Stimulated activated CD4-positive, alpha-beta T cell treated with anti-CD3 and anti-CD28 coated beads, Interleukin-4, amount 100 ng/mL, for 48 hours (primary cell): ENCODE data around the gene PALLD.
A peak's percentile ranks its signal among the peaks of the same experiment; 100 is the strongest.

Source experiments
- DNase-seq, 2 donors: peaks; one replicate each; pipeline ENCODE4 v3.0.0-alpha.2; 2020; ENCODE audit warnings: low read depth in 2 of 2

PALLD gene

GRCh38 chr4:168558599-168558998 is 61.7 kb downstream of the PALLD start:
- DNase-seq, result no peak

GRCh38 chr4:168560184-168561180 is 63.6 kb downstream of the PALLD start:
- DNase-seq, result no peak

DNA sequence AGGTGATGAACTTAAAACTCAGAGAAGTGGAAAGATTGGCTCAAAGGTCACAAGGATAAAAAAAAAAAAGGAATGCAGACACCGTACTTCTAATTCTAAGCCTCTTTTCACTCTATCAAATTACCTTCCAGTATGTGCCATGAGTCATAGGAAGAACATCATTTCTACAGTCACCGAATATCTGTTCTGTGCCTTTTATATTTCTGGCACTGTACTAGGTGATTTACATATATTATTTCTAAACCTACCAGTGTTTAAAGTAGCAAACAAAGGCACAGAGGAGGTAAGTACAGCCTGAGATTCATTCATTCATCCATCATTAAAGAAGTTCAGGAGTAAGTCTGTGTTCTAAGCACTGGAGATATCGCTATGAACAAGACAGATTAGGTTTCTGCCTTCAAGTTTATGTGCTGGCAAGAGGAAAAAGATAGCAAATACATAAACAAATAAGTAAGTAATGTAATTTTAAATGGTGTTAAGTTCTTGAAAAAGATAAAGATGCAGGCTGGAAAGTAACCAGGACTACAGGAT is 65.3 kb downstream of the PALLD start:
- no peak for DNase-seq

GRCh38 chr4:168564023-168564422 is 67.2 kb downstream of the PALLD start:
- no peak for DNase-seq

- no peak for DNase-seq
These were observed 68.3 kb downstream of the PALLD start for GRCh38 chr4:168565130-168565529.

DNA sequence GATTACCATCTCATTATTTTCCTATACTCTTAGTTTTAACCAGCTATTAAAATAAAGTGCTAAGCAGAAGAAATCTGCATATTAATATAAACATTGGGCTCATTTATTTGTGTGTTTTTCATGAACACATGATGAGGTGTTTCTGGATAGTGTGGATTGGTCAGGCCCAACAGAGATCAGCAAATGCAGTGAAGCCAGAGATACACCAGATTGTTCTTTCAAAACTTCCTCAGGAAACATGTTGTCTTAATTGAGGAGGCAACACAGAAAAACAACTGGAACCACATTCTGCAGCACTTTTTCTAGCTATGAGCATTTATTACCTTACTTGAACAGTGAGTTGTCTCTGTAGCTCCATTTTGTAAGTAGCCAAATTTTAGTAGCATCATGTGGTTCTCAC is 69.9 kb downstream of the PALLD start:
- no peak for DNase-seq

DNA sequence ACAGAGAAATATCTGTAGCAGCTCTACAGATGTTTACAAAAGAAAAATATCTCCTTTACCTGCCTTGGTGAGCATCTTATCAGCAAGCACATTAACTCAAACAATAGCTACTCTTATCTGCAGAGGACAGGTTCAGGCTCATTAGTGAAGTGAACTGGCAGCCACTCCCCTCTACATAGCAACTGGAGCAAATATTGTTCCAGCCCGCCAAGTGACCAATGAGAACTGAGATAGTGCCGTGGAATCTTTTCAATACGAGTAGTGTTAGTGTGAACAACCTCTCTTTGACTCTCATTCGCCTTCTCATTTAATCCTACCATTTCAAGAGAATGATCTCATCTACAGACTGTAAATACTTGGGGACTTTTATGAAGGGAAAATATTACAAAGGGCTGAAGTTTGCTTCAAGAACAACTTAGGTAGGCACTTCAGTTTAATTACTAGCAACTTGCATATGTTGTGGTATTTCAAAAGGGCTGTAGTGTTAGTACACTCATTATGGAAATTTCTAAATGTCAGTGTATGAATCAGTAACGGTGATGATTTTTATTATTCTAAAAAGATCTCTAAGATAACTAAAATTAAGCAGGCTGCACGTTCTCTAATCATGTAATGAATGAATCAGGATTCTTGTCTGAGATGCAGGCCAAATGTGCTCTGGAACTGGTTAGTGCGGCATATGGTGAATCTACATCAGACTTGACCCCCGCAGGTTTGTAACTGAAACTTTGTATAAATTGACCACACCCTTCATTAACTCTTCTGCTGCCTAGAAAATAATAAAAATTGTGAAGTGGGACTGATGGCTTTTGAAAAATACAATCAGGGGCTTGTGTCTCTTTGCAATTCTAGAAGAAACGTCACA is 72.4 kb downstream of the PALLD start:
- DNase-seq, result no peak

DNA sequence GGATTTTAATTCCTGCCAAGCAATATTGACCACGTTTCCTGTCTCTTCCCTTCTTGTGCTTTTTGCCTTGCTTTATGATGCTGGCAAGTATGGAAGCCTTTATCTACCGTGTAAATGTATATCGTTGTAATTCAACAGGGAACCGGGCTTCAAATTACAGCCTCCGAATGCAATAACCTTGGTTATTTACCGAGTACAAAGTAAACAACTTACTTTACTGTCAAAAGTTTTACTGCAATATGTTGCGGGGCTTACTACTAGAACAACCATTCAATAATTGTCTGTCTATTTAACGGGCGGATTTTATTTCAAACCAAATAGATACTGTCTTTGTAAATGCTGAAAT is 73.1 kb downstream of the PALLD start:
- no peak for DNase-seq

- no peak for DNase-seq
These were observed 73.6 kb downstream of the PALLD start for GRCh38 chr4:168570466-168570865.

- no peak for DNase-seq
These were observed 75.2 kb downstream of the PALLD start for GRCh38 chr4:168572002-168572401.

GRCh38 chr4:168573870-168574269 is 77.0 kb downstream of the PALLD start:
- no peak for DNase-seq

DNA sequence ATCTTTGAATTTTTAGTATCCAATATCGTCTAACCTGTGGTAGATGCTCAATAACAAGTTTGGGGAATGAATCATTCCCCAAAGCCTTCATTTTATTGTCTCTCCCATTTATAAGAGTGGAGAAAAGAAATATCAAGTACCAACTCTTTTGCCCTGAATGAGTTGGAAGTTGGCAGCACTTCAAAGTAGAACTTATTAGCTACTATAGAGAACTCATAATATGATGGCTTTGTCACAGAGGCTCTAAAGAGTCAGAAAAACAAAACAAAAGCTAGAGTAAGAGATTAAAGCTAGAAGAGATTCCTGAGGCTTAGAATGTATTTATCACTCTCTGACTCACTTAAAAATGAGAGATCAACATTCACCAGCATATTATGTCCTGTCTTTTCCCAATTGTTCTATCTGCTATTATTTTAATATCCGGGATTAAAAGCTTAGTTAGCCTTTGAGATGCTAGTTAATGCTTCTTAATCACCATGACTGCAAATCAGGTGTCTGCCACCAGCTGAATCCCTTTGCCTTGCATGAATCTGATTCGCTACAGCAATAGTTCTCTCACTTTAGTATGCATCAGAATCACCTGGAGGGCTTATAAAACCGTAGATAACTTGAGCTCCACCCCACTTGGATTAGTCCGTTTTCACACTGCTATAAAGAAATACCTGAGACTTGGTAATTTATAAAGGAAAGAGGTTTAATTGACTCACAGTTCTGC is 77.9 kb downstream of the PALLD start:
- no peak for DNase-seq

DNA sequence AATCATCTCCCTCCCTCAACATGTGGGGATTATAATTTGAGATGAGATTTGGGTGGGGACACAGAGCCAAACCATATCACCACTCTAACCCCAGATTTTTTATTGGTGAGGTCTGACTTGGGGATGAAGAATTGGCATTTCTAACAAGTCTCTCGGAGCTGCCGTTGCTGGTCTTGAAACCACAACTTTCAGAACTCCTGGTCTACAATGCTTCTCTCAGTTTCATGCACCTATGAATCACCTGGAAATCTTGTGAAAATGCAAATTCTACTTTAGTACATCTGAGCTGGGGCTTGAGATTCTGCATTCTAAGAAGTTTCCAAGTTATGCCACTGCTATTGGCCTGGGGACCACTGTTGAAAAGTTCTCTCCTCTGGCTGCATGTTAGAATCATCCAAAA is 78.6 kb downstream of the PALLD start:
- DNase-seq, result no peak

GRCh38 chr4:168577624-168578023 is 80.8 kb downstream of the PALLD start:
- DNase-seq, result no peak

DNA sequence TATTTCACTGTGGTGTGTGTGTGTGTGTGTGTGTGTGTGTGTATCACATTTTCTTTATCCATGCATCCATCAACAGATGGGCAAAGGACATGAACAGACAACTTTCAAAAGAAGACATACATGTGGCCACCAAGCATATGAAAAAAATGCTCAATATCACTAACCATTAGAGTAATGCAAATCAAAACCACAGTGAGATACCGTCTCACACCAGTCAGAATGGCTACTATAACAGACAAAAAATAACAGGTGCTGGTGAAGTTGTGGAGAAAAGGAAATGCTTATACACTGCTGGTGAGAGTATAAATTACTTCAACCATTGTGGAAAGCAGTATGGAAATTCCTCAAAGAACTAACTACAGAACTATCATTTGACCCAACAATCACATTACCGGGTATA is 83.4 kb downstream of the PALLD start:
- DNase-seq, result no peak

- DNase-seq, result no peak
These were observed 87.5 kb downstream of the PALLD start for GRCh38 chr4:168584321-168584771.

GRCh38 chr4:168585168-168586091 is 88.6 kb downstream of the PALLD start:
- peak; percentile 10 to 20 for DNase-seq

DNA sequence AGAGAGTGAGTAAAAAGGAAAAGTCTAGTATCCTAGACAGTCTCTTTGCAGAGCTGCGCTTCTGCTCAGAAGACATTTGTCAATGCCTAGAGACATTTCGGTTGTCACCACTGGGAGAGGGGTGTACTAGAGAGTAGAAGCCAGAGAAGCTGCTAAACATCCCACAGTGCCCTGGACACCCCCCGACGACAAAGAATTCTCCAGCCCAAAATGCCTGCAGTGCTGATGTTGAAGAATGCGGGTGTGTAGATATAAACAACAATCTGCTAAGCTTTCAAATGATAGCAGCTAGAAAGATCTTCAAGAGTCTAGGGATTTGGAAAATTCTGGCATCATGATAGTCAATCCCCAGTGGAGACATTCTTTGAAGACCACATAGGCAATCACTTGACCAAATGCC is 90.1 kb downstream of the PALLD start:
- DNase-seq, result no peak

DNA sequence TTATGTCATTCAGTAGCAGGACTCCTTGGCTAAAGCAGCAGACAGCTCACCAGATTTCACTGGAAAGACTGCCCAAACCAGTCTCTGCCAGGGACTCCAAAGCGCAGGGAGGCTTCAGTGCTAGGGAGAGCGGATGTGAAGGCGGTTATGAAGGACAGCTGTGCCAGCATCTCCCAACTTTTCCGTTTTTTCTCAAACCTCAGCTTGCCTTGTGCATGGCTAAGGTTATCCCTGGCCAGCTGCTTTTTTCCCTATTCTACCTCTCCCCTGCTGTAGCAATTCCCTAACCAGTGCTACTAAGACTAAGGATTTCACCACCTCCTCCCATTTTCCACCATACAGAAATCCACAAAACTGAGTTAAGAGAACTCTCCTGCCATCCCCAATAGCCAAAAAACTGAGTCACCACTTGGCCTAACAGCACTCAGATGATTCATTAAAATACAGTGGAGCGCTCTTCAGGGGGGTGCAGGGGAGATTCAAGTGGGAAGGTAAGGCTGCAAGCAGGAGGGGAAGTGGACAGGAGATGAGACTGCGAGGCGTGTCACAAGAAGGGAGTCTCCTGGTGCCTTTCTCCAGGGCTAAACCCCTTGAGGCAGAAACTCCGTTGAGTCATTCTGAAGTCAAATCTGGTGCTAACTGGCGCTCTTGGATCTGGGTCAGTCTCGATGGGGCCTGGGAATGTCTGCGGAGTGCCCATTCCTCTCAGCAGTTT is 90.7 kb downstream of the PALLD start:
- no peak for DNase-seq
